ENCODE measurements around the gene MRPS23.

Gene MRPS23

GRCh38 chr17:57879437-57880085 is 29.7 kb upstream of the MRPS23 start:
- no peak for DNase-seq (ENCODE audit: low read depth in 2 of 2)

GRCh38 chr17:57877803-57878377 is 28.0 kb upstream of the MRPS23 start:
- DNase-seq (ENCODE audit: low read depth in 2 of 2), result no peak

- DNase-seq (ENCODE audit: low read depth in 2 of 2), result no peak
Measured at GRCh38 chr17:57876866-57877237, 27.0 kb upstream of the MRPS23 start.

- no peak for DNase-seq (ENCODE audit: low read depth in 2 of 2)
Measured at GRCh38 chr17:57876023-57876865, 26.4 kb upstream of the MRPS23 start.

- DNase-seq (ENCODE audit: low read depth in 2 of 2), result no peak
Measured at GRCh38 chr17:57875290-57876022, 25.6 kb upstream of the MRPS23 start.

GRCh38 chr17:57874434-57875289 is 24.8 kb upstream of the MRPS23 start:
- DNase-seq (ENCODE audit: low read depth in 2 of 2), result no peak

- no peak for DNase-seq (ENCODE audit: low read depth in 2 of 2)
Measured at GRCh38 chr17:57874058-57874419, 24.2 kb upstream of the MRPS23 start.

- no peak for DNase-seq (ENCODE audit: low read depth in 2 of 2)
Measured at GRCh38 chr17:57873261-57874057, 23.6 kb upstream of the MRPS23 start.

GRCh38 chr17:57872536-57872935 is 22.7 kb upstream of the MRPS23 start:
- DNase-seq (ENCODE audit: low read depth in 2 of 2), result no peak

- DNase-seq (ENCODE audit: low read depth in 2 of 2), result no peak
Measured at GRCh38 chr17:57871863-57872262, 22.0 kb upstream of the MRPS23 start.

GRCh38 chr17:57871155-57871554 is 21.3 kb upstream of the MRPS23 start:
- DNase-seq (ENCODE audit: low read depth in 2 of 2), result no peak

- DNase-seq (ENCODE audit: low read depth in 2 of 2), result no peak
Measured at GRCh38 chr17:57870283-57870635, 20.4 kb upstream of the MRPS23 start.

GRCh38 chr17:57869617-57870282 is 19.9 kb upstream of the MRPS23 start:
- DNase-seq (ENCODE audit: low read depth in 2 of 2), result no peak

GRCh38 chr17:57868910-57869616 is 19.2 kb upstream of the MRPS23 start:
- DNase-seq (ENCODE audit: low read depth in 2 of 2), result no peak

- no peak for DNase-seq (ENCODE audit: low read depth in 2 of 2)
Measured at GRCh38 chr17:57868007-57868909, 18.4 kb upstream of the MRPS23 start.

GRCh38 chr17:57867126-57867525 is 17.3 kb upstream of the MRPS23 start:
- DNase-seq (ENCODE audit: low read depth in 2 of 2), result no peak

- no peak for DNase-seq (ENCODE audit: low read depth in 2 of 2)
Measured at GRCh38 chr17:57866723-57867122, 16.9 kb upstream of the MRPS23 start.

- no peak for DNase-seq (ENCODE audit: low read depth in 2 of 2)
Measured at GRCh38 chr17:57866319-57866718, 16.5 kb upstream of the MRPS23 start.
